Measurements from ENCODE around the gene PTPRN2.

Gene PTPRN2

GRCh38 chr7:158001621-158002320 lies 585.9 kb downstream of the PTPRN2 start:
- TF ChIP-seq CTCF (IDR thresholded peaks at IDR 0.05; ENCODE audit: low read depth, low read length): no peak
- DNase-seq (ENCODE audit: extremely low read depth, low read depth): no peak

- no peak for DNase-seq (ENCODE audit: extremely low read depth, low read depth)
- no peak for TF ChIP-seq CTCF (IDR thresholded peaks at IDR 0.05; ENCODE audit: low read depth, low read length)
These were observed 586.6 kb downstream of the PTPRN2 start for GRCh38 chr7:158001003-158001402.

GRCh38 chr7:158000160-158000559 lies 587.5 kb downstream of the PTPRN2 start:
- TF ChIP-seq CTCF (IDR thresholded peaks at IDR 0.05; ENCODE audit: low read depth, low read length): no peak

DNA sequence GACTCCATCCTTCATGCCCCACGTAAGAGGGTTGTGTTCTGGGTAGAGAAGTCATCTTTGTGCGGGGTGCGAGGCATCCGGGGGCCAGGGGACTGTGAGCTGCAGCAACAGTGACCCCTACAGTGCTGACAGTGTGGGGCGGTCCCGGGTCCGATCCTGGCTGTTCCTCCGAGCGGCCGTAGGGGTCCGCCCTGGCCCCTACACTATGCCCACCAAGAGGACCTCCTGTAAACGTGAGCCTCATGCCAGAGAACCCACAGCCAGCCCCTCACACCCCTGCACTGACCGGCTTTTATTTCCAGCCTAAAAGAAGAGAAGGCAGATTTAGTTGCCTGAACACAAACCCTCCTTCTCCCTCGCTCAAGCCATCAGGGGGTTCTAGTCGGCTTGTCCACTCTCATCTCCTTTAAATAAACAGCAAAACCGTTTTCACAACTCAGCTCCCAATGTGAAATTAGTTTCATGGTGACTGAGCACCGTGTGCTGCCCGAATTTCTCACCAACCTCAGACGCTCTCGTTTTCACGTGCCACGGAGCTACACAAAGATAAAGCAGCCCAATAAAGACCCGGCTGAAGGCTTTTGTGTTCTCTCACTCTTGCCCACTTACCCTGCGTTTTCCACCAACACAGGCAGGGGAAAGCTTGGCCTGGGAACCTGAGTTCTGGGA lies 588.6 kb downstream of the PTPRN2 start:
- TF ChIP-seq CTCF (IDR thresholded peaks at IDR 0.05; ENCODE audit: low read depth, low read length): no peak
- DNase-seq (ENCODE audit: extremely low read depth, low read depth): no peak

More at GRCh38 chr7:158000160-158000559, 587.5 kb downstream of the PTPRN2 start:
- DNase-seq (ENCODE audit: extremely low read depth, low read depth): no peak

GRCh38 chr7:157997471-157997870 lies 590.2 kb downstream of the PTPRN2 start:
- TF ChIP-seq CTCF (IDR thresholded peaks at IDR 0.05; ENCODE audit: low read depth, low read length): no peak
- DNase-seq (ENCODE audit: extremely low read depth, low read depth): no peak

- DNase-seq (ENCODE audit: extremely low read depth, low read depth): no peak
- no peak for TF ChIP-seq CTCF (IDR thresholded peaks at IDR 0.05; ENCODE audit: low read depth, low read length)
These were observed 590.6 kb downstream of the PTPRN2 start for GRCh38 chr7:157997080-157997440.

DNA sequence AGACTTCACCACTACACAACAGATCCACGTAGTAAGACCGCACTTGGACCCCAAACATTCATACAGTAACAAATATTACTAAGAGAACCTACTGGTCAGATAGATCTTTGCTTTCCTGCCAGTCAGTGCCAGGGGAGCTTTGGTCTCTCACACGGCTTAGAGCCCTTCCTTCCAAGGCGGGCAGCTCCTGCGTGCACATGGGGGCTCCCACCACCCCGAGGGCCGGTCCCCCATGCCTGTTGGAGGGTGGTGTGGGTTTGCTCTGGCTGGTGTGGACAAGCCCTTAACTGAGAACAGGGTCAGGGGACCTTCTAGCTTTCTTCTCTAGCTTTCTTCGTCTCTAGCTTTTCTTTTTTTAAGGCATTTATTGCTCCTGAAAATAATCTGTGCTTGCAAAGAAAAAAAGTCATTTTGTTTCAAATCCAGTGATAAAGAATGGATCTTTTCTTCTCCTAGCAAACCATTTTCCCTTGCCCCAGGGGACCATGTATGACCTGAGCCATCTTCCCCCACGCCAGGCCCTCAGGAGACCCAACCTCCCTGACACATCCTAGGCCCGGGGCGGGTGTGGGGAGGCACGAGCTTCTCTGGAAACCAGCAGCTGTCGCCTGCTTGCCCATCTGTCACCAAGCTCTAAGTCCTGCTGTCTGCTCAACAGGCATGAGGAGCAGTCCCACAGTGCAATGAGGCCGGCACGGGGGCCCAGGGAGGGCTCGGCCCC lies 591.1 kb downstream of the PTPRN2 start:
- no peak for TF ChIP-seq CTCF (IDR thresholded peaks at IDR 0.05; ENCODE audit: low read depth, low read length)

More for the DNA sequence above, 591.1 kb downstream of the PTPRN2 start:
- no peak for DNase-seq (ENCODE audit: extremely low read depth, low read depth)

Measured in AG09319 (cell line).